PC-9 (cell line): Measurements from ENCODE around the gene MRPS9. TPM values are rescaled to one million over a fixed set of nuclear protein-coding genes. Genes with fewer than 3 reads are reported as not detected.

Experiments used
- BruUV-seq: library from RNA; stranded (reverse); fragments of 400-500 nt; replicated peaks from 2 replicates; lab custom pipeline; 2021; lab: Mats Ljungman, UMichigan
- CTCF ChIA-PET: fragments of 300-600 bp; sonication (Branson Sonifier 250); formaldehyde crosslinking; loops from one replicate; lab custom pipeline; 2022; ENCODE audit warnings: antibody characterized with exemption; lab: Charles Lee
- POLR2A ChIA-PET: fragments of 300-600 bp; sonication (Branson Sonifier 250); formaldehyde crosslinking; loops from one replicate; lab custom pipeline; 2022; ENCODE audit warnings: antibody characterized with exemption; ENCODE audit not compliant: unreplicated experiment; lab: Charles Lee
- DNase-seq, 2 experiments: peaks; one replicate each; pipeline versions ENCODE4 v3.0.0 to v3.0.0-alpha.2; 2015 to 2022; ENCODE audit warnings: mixed read lengths in 1 of 2
- H2AFZ ChIP-seq: fragments of 200-600 bp; sonication (generic); 2 replicates; pipeline ENCODE4 v1.8.1; 2017; ENCODE audit warnings: antibody characterized with exemption
- H3F3A ChIP-seq: fragments of 200-600 bp; sonication (generic); 2 replicates; pipeline ENCODE4 v1.8.1; 2017; ENCODE audit warnings: antibody characterized with exemption, mild to moderate bottlenecking, low read depth; ENCODE audit not compliant: insufficient read depth
- H3K27ac ChIP-seq: fragments of 200-600 bp; sonication (generic); 2 replicates; pipeline ENCODE4 v1.6.1; 2016; ENCODE audit warnings: mixed run types
- H3K27me3 ChIP-seq: fragments of 200-600 bp; sonication (generic); 2 replicates; pipeline ENCODE4 v1.6.1; 2016; ENCODE audit warnings: low read depth, mixed run types; ENCODE audit not compliant: insufficient read depth
- H3K36me3 ChIP-seq: fragments of 200-600 bp; sonication (generic); 2 replicates; pipeline ENCODE4 v1.6.1; 2016; ENCODE audit warnings: low read depth, mixed run types
- H3K4me1 ChIP-seq: fragments of 200-600 bp; sonication (generic); replicated peaks from 2 replicates; pipeline ENCODE4 v1.6.1; 2016; ENCODE audit warnings: mixed run types; ENCODE audit not compliant: insufficient read depth
- H3K4me2 ChIP-seq: fragments of 200-600 bp; sonication (generic); 2 replicates; pipeline ENCODE4 v1.6.1; 2017; ENCODE audit warnings: mixed run types
- H3K4me3 ChIP-seq: fragments of 200-600 bp; sonication (generic); 2 replicates; pipeline ENCODE4 v1.6.1; 2016; ENCODE audit warnings: mixed run types
- H3K79me2 ChIP-seq: fragments of 200-600 bp; sonication (generic); 2 replicates; pipeline ENCODE4 v1.6.1; 2017; ENCODE audit warnings: low read depth, mixed run types
- H3K9me2 ChIP-seq: fragments of 200-600 bp; sonication (generic); 2 replicates; pipeline ENCODE4 v1.8.1; 2017; ENCODE audit warnings: mild to moderate bottlenecking; ENCODE audit not compliant: insufficient read depth
- H3K9me3 ChIP-seq: fragments of 200-600 bp; sonication (generic); 2 replicates; pipeline ENCODE4 v1.8.1; 2016; ENCODE audit warnings: low read depth; ENCODE audit not compliant: insufficient read depth
- H4K20me1 ChIP-seq: fragments of 200-600 bp; sonication (generic); 2 replicates; pipeline ENCODE4 v1.8.1; 2017; ENCODE audit not compliant: insufficient read depth
- EZH2 ChIP-seq: fragments of 200-600 bp; sonication (generic); IDR thresholded peaks from 2 replicates; pipeline ENCODE4 v1.8.0; 2017; ENCODE audit warnings: antibody characterized with exemption, low read depth
- intact Hi-C: fragments of 100-400 bp; cut with micrococcal nuclease; formaldehyde crosslinking; loops from one replicate; pipeline ENCODE4 v1.10.0; 2022; ENCODE audit not compliant: unreplicated experiment
- total RNA-seq: library from RNA; stranded (reverse); gene quantifications from 2 replicates; pipeline ENCODE4 v1.2.3, GENCODE V29; 2021
- TF ChIP-seq, protein P1 (sequence below): fragments of 200-600 bp; sonication (generic); conservative IDR thresholded peaks from 2 replicates; pipeline ENCODE4 v1.6.1; 2017; ENCODE audit warnings: mixed run types, antibody characterized with exemption, mild to moderate bottlenecking, moderate library complexity

Gene MRPS9
- total RNA-seq, 1 experiment from 2014 or later, result 27.0 TPM

DNA sequence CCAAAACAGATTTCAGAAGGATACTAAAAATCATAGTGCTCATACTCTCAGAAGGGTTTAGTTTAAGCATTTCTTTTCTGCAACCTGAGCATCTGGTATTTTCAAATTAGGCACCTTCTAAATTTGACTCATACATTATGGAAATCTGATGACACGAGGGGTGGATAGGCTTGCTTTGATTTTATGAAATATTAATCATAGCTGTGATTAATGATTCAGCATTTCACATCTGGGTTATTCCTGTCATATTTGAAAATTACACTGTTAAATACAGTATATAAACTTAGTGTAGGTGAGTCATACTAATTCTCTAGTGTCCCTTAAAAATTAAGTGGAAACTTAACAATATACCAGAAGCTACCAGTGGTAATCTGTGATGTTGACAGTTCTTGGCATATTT is 47.7 kb downstream of the MRPS9 start:
- H3K36me3 ChIP-seq, result no peaks in the 10 kb centered on the region
- no peak overlapping the region for H3K27ac ChIP-seq
- no peaks in the 10 kb centered on the region for H4K20me1 ChIP-seq
- intact Hi-C loops, result no loop called here
- H3K9me3 ChIP-seq, result no peaks in the 10 kb centered on the region
- H3K4me3 ChIP-seq, result no peak overlapping the region
- no peaks in the 10 kb centered on the region for H3K79me2 ChIP-seq
- TF ChIP-seq EZH2, result no peak
- TF ChIP-seq, protein P1, sequence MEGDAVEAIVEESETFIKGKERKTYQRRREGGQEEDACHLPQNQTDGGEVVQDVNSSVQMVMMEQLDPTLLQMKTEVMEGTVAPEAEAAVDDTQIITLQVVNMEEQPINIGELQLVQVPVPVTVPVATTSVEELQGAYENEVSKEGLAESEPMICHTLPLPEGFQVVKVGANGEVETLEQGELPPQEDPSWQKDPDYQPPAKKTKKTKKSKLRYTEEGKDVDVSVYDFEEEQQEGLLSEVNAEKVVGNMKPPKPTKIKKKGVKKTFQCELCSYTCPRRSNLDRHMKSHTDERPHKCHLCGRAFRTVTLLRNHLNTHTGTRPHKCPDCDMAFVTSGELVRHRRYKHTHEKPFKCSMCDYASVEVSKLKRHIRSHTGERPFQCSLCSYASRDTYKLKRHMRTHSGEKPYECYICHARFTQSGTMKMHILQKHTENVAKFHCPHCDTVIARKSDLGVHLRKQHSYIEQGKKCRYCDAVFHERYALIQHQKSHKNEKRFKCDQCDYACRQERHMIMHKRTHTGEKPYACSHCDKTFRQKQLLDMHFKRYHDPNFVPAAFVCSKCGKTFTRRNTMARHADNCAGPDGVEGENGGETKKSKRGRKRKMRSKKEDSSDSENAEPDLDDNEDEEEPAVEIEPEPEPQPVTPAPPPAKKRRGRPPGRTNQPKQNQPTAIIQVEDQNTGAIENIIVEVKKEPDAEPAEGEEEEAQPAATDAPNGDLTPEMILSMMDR, result no peak
- ChIA-PET CTCF (no interaction called here), POLR2A (no interaction called here)
- DNase-seq, result no peak
- no peaks in the 10 kb centered on the region for H3K9me2 ChIP-seq
- H3K27me3 ChIP-seq, result no peaks in the 10 kb centered on the region
- no peak overlapping the region for H2AFZ ChIP-seq
- BruUV-seq, result no TSS peak
- no peaks in the 10 kb centered on the region for H3K4me1 ChIP-seq
- H3K4me2 ChIP-seq, result no peak overlapping the region
- H3F3A ChIP-seq, result no peaks in the 10 kb centered on the region

DNA sequence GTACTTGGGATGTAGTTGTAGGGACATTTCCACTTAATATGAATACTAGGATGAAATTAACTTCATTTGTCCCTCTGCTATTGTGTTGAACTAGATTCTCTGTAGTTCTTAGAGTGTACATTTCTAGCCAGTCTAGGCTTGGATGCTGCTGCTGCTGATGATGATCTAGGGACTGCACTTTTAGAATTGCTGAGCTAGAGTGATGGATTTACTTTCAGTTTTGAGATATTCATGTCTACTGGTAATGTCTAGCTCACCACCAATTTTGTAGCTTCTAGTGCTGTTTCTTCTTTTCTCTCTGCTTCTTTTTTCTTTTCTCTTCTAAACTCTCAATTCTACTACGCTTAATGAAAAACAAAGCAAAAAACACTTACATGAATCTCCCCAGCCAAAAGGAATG is 49.4 kb downstream of the MRPS9 start:
- Histone ChIP-seq H3K9me2 (no peaks in the 10 kb centered on the region), H3K4me2 (no peak overlapping the region), H2AFZ (no peak overlapping the region), H3K27ac (no peak overlapping the region), H3K36me3 (no peaks in the 10 kb centered on the region), H3K4me1 (no peaks in the 10 kb centered on the region), H4K20me1 (no peaks in the 10 kb centered on the region), H3K4me3 (no peak overlapping the region), H3K9me3 (no peaks in the 10 kb centered on the region), H3K27me3 (no peaks in the 10 kb centered on the region), H3F3A (no peaks in the 10 kb centered on the region), H3K79me2 (no peaks in the 10 kb centered on the region)
- TF ChIP-seq, protein P1, result no peak
- TF ChIP-seq EZH2, result no peak
- ChIA-PET CTCF (no interaction called here), POLR2A (no interaction called here)
- intact Hi-C loops, result no loop called here
- no TSS peak for BruUV-seq
- DNase-seq, result no peak

DNA sequence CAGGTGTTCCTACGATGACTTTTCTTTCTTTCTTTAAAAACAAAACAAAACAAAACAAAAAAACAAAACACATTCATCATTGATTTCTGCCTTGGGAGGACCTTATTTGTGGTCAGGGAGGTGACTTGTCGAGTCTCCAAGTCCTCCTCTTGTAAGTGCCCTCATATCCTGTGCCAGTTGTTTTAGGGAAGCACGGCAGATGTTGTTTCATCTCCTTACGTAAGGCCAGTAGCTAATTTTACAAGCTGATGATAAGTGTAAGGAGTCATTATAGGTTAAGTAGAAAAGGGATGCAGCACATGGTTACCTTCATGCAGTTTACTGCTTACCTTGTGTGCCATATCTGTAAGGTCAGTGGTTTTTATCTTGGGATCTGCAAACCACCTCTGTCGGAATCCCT is 52.2 kb downstream of the MRPS9 start:
- H3K27ac ChIP-seq, result no peak overlapping the region
- no peaks in the 10 kb centered on the region for H3K4me1 ChIP-seq
- no TSS peak for BruUV-seq
- no peaks in the 10 kb centered on the region for H3K27me3 ChIP-seq
- POLR2A ChIA-PET, result no interaction called here
- H4K20me1 ChIP-seq, result no peaks in the 10 kb centered on the region
- no peaks in the 10 kb centered on the region for H3K79me2 ChIP-seq
- H3K9me2 ChIP-seq, result no peaks in the 10 kb centered on the region
- CTCF ChIA-PET, result interaction anchor here (0.6 kb wide), 1 partner anchor 457 kb away, joined by 5 read pairs; no protein-coding TSS in a partner anchor
- H3K9me3 ChIP-seq, result no peaks in the 10 kb centered on the region
- TF ChIP-seq EZH2, result no peak
- TF ChIP-seq, protein P1, result no peak
- no peak overlapping the region for H3K4me2 ChIP-seq
- DNase-seq, result no peak
- intact Hi-C loops, result no loop called here
- H3F3A ChIP-seq, result no peaks in the 10 kb centered on the region
- H3K36me3 ChIP-seq, result no peaks in the 10 kb centered on the region
- no peak overlapping the region for H3K4me3 ChIP-seq
- H2AFZ ChIP-seq, result no peak overlapping the region
